Hematopoietic multipotent progenitor cell treated with erythropoietin and hydrocortisone succinate and interleukin-3 and kit ligand, for 4 days (in vitro differentiated cells): ENCODE results near the gene HEATR5B.
"Not testable (repeated sequence)": the region's sequence is repeated elsewhere in the genome, so short reads cannot be mapped to it uniquely, and the experiment has no call there.

Experiments used
- DNase-seq: peaks from one replicate; pipeline ENCODE4 v3.0.0-alpha.2; 2015

The HEATR5B gene

DNA sequence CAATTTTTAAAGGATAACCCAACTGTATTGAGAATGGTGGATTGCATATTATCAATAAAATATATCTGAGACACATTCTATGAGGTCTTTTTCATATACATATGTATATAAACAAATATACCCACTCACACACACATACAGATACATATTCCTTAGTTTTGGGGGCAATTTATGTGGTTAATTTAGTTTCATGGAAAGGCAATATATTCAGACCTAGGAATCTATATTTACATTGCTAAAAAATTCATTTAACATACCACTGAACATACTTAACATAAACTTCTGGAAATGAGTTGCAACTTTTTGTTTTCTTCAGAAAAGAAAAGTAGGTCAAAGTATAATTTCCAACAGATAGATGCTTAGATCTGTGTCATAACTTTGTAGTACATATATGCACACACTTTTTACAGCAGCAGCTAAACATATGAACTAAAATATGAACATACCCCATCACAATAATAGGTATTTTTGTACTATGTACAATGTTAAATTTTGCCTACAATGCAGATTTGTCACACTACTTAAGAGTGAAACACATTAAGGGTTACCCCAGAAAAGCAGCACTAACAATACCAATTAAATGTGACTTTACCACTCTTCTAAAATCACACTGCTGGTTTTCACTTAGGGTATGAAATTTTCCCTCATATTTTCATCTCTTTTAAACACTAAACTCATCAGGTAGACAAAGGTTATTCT, 23.0 kb downstream of the HEATR5B start:
- no peak for DNase-seq

DNA sequence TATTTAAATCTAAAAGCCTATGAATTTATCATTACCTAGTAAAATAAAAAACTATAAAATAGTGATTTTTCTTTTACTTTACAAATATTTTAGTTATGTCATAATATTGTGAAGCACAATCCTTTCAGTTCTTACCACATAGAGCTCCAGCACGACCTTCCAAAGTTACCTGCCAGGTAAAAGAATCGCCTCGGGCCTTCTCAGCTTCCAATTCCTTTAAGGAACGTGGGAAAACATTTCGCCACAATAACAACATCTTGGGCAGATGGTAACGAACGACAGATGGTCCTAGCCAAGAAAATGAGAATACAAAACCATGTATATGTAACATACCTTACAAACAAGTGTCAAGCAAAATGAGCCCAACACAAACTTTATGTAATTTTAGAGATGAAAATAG, 23.7 kb downstream of the HEATR5B start:
- no peak for DNase-seq

DNA sequence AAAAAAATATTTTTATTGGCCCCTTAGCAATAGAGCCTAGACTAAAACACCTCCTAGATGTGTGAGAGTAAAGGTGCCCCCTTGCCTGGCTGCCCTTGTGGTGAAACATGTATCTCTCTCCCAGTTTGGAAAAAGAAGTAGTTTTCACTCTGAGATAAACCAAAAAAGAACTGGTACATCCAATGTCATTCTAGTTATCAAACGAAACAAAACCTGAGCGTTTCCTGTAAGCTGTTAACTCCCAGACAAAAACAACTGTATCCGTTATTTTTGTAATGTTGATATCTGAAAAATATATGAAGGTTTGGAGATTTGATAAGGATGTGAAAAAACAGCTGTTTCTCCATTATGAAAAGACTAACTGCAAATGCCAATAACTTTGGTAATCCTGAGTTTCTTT, 24.3 kb downstream of the HEATR5B start:
- DNase-seq, result peak; percentile 64

DNA sequence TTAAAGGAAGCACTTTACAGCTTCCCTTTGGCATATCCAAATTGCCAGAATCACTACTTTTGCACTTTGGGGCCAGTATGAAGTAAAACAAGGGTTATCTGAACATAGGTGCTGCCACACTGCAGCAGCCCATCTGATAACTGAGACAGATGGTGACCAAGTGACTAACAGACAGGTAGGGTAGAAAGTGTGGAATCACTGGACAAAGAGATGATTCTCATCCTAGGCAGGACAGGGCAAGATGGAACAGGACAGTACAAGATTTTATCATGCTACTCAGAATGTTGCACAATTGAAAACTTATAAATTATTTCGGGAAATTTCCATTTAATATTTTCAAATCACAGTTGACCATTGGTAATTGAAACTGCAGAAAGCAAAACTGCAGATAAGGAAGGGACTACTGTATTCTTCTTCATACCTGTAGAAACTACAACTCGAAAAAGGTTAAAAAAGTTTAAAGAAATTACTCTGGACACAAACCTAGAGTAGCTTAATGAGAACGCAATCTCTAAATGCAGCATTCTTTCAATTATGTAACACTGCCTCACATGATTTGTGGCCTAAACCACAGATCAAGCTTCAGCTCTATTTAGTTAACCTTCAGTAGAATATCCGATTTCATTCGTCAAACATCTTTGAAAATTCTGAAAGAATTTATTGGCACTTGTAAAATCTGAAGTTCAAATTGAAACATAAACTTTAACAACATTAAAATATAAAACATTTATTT, 31.4 kb downstream of the HEATR5B start:
- DNase-seq, result peak; percentile 38

DNA sequence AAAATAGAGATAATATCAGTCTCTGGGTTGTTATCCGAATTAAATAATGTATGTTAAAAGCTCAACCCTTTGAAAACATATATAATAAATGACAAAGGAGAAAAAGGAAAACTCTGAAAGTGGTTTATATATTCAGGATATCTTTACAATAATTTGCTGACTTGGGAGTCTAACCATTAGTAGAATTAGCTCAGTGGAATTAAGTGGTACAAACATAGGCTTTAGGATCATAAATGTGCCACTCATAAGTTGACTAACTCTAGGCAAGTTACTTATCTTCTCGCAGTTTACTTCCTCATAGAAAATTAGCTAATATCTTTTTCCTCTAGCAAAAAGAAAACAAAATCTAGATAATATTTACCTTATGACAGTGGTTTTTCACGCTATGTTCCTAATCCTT, 44.6 kb downstream of the HEATR5B start:
- peak; percentile 17 for DNase-seq

DNA sequence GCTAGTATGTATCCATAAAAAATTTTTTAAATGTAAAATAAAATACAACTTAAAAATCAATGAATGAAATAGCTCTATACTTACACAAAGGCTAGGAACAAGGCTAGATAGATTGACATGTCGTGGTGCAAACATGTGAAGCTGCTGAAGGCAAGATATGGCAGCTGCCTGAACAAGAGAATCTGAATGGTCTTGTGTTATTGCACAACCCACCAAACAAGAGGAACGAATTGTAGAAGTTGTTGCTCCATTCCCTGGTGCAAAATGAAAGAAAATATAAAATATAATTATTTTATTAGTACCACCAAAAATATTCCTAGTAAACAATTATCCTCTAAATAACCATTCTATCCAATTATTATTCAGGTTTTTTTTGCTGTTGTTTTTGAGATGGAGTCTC, 46.4 kb downstream of the HEATR5B start:
- peak; percentile 50 for DNase-seq

DNA sequence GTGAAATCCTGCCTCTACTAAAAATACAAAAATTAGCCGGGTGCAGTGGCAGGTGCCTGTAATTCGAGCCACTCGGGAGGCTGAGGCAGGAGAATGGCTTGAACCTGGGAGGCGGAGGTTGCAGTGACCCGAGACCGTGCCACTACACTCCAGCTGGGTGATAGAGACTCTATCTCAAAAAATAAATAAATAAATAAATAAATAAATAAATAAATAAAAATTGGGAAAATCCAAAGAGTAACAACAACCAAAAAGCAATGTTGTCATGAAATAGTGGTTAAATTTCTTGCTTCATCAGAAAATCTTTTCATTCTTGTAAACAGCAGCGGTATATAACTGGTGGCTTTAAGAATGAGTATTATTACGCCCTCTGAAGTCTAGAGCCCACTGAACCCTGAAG, 54.4 kb downstream of the HEATR5B start:
- DNase-seq, result no peak

DNA sequence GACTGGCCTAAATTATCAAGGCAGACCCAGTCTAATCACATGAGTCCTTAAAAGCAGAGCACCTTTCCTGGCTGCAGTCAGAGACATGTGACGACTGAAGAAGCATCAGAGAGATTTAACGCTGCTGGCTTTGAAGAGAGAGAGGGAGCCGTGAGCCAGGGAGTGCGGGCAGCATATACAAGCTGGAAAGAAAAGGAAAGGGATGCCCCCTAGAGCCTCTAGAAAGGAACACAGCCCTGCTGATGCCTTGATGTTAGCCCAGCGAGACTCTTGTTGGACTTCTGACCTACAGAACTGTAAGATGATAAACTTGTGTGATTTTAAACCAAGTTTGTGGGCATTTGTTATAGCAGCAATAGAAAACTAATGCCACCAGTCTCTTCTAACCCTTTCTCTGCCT, 58.1 kb downstream of the HEATR5B start:
- peak; percentile 61 for DNase-seq

DNA sequence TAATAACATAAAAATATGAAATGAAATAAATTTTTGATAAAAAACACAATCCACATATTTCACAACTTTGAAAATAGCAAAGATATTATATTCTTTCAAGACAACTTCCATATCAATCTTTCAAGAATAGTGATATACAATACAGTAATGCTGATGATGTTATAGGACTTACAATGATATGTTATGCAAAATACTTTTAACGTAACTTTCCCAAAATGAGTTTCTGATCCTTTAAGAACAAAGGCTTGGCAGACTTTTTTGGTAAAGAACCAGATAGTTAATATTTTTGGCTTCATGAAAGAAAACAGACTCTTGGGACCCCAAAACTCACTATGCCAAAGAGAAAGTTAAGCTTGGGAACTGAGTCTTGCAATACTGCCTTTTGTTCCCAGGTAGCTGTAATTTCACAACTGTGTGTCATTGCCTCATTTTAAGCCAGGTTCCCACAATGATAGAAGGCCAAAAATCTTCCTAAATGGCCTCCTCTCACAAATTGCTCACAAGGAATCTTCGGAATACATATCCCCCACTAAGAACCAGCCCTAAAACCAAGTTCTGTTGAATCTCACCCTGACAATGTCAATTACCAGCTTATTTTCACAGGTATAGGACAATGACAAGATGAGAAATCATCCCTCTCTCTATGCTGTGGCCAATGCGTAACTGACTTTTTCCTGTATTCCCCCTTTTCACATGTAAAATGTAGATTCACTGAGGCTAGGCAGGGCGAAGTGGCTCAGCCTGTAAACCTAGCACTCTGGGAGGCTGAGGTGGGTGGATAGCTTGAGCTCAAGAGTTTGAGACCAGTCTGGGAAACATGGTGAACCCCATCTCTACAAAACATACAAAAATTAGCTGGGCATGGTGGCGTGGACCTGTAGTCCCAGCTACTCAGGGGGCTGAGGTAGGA, 63.0 kb downstream of the HEATR5B start:
- DNase-seq, result no peak

DNA sequence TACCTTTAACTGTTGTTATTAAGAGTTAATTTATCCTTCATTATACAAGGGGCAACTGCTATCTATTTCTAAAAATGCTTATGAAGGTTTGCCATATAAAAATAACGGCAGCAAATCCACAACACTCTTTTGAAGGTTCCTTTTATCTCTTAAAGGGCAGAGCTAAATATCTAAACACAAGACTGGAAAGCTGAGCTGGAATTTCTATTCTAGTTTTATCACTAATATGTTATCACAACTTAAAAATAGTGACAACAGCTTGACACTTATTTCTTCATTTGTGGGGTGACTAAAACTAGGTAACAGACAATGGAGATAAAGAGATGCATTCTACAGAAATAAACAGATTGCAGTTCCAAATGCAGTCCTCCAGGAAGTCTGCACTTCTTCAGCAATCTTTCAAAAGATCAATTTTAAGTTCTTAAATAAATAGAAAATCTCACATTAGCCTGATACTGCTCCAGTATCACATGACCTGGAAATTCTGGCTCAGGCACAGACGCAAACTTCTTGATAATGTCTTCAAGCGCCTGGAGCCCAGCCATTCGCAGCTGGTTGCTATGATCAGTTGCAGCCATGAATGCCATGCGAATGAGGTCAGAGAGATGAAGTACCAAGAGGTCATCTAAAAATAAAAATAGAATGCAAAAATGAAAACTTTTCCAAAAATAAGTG, 63.8 kb downstream of the HEATR5B start:
- DNase-seq, result no peak

DNA sequence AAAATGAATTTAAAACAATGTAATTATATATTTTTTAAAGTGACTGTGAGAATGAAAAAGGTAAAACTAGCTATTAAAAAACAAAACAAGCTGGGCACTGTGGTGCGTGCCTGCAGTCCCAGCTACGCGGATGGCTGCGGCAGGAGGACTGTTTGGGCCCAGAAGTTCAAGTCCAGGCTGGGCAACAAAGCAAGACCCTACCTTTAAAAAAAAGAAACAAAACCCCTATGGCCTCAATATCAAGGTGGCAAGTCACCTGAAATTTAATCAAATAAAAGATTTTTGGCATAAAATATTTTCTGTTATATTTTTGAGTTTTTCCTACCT, 70.9 kb downstream of the HEATR5B start:
- no peak for DNase-seq

DNA sequence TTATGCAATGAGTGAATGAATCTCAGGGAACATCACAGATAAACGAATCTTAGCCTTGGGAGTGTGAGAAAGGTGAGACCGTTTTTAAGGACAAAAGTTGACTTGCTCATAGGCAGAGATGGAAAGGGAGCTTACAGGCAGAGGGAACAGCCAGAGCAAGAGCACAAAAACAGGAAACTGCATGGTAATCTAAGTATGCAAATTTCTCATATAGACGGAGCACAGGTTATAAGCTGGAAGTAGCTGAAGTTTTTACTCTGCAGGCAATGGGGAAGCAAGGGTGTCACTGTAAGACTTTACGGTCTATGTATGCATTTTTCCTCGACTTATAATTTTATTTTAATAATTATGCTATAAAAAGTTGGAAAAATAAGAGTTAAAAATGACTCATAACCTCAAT, 73.0 kb downstream of the HEATR5B start:
- peak; percentile 60 for DNase-seq

DNA sequence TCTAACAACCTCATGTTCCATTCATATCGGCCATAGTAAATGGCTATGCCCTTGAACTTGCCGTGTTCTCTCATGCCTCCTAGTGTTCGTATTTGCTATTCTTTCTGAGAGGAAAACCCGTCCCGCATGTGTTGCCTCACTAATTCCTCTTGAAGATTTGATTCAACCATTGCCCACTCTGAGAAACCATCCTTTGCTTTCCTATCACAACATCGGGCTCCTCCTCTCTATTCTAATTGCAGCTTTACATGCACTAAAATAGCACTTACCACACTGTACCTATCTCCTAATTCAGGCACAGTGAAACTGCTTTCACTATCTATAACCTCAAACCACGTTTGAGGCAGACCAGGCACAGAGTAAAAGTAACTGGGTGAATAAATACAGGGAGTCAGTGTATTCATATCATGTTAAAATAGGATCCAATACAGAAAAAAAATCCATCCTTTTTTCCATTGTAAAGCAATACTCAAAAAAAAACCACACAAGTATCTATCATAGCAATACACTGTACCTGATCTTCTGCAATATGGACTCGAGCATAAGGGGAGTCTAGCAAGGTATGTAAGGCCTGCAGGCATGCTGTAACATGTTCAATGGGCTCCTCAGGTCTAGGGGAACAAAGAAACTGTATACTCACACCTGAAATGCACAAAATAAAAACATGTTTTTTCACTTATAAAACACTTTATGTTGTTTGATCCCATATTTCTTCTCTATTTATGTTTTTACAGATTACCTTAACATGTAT, 78.9 kb downstream of the HEATR5B start:
- peak; percentile 83 for DNase-seq

DNA sequence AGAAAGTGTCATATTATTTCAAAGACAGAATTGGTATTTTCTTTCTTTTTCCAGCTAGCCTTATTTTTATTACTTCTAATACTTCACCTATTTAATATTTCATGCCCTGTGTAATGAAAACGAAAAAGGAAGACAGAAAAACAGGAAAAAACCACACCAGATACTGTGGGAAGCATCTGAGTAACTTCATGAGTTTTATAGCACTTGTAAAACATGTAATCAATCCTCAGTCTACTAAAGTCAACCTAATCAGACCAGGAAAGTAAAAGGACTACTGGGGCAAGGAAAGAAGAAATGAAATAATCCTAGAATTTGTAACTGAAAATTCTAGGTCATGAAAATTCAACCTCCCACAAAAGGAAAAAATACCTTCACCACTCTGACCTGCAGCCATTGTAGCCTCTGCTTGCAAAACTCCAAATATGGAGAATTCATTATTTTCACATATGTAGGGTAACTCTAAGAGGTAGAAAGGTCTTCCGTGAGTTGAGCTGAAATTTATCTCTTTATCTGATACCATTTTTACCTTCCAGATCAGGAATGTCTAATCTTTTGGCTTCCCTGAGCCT, 83.1 kb downstream of the HEATR5B start:
- DNase-seq, result no peak

DNA sequence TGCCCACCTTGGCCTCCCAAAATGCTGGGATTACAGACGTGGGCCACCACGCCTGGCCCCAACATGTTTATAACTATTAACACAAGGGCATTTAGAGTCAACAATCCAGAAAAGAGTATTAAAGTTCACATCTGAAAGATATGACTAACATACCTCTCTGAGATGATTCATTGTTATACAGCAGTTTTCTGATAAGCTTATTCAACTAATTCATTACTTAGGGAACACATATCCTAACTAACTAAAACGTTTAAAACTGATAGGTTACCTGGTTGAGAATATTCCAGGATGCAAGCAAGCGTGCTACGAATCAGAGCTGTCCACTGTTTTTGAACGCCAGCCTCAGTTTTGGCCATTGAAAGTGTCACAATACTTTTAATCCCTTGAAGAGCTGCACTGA, 83.9 kb downstream of the HEATR5B start:
- no peak for DNase-seq

DNA sequence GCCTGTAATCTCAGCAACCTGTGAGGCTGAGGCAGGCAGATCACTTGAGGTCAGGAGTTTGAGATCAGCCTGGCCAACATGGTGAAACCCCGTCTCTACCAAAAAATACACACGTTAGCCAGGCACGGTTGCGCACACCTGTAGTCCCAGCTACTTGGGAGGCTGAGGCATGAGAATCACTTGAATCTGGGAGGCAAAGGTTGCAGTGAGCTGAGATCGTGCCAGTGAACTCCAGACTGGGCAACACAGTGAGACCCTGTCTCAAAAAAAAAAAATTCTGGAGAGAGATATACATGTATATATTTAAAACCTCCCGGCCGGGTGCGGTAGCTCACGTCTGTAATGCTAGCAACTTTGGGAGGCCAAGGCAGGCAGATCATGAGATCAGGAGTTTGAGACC, 84.8 kb downstream of the HEATR5B start:
- DNase-seq, result not testable (repeated sequence)

DNA sequence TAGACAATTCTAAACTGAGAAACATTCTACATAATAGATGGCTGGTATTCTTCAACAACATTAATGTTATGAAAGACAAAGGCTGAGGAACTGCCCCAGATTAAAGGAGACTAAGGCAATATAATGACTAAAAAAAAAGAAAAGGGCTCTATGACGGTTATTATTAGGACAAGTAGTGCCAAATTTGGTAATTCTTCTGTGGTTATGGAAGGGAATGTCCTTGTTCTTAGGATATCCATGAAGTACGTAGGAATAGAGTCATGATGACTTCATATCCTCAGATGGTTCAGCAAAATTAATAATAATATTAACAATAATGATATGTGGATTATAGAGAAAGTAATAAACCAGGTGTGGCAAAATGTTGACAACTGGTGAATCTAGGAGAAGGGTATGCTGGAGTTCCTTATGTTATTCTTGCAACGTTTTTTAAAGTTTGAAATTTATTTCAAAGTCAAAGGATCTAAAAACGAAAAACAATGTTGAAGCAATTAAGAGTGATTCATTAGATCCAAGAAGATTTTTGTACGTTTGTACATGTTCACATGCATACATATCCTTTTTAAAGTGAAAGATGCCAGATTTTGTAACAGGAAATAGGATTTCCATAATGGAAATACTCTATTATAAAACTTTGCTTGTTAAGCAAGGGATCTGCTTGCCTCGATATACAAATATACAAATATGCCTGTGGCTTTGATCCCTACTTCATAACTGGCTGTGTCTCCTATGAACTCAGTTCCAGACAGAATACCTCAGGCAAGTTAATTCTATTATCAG, 90.1 kb downstream of the HEATR5B start:
- no peak for DNase-seq

DNA sequence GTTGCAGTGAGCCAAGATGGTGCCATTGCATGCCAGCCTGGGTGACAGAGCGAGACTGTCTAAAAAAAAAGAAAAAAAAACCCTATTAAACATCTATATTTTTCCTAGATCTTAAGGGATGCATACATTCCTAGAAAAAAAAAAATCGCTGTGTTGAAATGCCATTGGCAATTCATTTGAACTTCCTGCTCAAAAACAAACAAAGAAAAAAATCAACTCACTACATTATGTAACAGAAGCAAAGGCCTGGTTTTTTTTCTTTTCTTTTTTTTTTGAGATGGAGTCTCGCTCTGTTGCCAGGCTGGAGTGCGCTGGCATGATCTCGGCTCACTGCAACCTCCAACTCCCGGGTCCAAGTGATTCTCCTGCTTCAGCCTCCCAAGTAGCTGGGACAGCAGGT, 96.2 kb downstream of the HEATR5B start:
- no peak for DNase-seq

DNA sequence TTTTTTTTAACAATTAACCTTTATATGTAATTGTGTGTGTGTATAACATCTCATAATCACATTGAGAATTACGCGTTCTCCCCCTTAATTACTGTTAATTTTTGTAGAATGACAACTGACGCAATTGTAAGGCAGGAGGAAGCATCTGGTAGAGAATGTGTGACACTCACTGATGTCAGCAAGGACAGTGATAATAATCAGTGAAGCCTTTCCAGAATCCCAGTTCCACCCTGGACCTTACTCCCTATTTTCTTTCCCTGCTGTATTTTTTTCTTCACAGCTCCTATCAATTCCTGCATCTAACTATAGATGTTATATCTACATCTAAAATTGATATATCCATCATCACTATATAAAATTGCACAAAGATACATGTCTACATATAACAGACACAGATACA, 101.7 kb downstream of the HEATR5B start:
- no peak for DNase-seq

DNA sequence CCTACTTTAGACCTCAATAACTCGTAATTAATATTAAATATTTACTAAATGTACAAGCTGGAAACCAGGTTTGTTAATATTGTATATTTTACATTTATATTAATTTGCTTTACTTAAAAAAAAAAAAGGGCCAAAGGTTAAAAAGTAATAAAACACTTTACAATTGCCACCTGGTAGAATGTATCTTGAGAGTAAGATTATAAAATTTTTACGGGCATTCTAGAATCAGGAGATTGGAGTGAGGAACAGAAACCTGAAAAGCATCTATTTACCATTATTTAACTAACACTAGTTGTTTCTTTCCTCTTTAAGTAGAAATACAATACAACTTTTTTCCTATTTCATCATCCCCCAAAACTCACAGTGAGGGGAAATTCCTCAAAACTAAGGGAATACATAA, 102.3 kb downstream of the HEATR5B start:
- no peak for DNase-seq

DNA sequence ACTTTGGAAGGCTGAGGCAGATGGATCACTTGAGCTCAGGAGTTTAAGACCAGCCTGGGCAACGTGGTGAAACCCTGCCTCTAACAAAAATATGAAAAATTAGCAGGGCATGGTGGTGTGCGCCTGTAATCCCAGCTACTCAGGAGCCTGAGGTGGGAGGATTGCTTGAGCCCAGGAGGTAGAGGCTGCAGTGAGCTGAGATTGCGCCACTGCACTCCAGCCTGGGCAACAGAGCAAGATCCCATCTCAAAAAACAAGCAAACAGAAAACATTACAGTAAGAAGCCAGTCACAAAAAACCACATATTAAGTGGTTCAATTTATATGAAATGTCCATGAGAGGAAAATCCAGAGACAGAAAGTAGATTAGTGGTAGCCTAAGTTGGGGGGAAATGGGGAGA, 105.2 kb downstream of the HEATR5B start:
- not testable (repeated sequence) for DNase-seq
